ENCODE data around the gene SBF2.
"Not testable (repeated sequence)": the region's sequence is repeated elsewhere in the genome, so short reads cannot be mapped to it uniquely, and the experiment has no call there.

SBF2 gene

DNA sequence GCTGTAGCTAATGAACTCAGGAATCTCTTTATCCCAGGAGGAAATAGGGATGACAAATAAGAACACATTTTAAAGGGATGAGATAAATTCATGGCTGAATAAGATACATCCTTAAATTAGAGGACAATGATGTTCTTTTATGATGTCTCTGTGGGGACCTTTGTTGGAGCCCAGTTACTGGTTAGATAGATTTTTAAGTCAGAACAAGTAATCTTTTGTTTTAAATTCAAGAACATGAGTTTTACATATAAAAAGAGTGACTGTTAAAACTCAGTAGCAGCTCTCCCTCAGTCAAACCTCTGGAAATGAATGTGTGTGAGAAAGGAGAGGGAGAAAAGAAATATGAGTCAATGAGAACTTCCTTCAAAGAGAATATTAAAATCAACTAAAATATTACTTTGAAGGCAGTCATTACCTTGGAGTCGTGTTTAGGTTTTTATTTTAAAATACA lies 388.5 kb downstream of the SBF2 start:
- H3K4me2 ChIP-seq (ENCODE audit: low read length), result no peak overlapping the region
- TF ChIP-seq EZH2 (IDR thresholded peaks at IDR 0.05; ENCODE audit: borderline replicate concordance, low read length), result no peak
- TF ChIP-seq, protein P1, sequence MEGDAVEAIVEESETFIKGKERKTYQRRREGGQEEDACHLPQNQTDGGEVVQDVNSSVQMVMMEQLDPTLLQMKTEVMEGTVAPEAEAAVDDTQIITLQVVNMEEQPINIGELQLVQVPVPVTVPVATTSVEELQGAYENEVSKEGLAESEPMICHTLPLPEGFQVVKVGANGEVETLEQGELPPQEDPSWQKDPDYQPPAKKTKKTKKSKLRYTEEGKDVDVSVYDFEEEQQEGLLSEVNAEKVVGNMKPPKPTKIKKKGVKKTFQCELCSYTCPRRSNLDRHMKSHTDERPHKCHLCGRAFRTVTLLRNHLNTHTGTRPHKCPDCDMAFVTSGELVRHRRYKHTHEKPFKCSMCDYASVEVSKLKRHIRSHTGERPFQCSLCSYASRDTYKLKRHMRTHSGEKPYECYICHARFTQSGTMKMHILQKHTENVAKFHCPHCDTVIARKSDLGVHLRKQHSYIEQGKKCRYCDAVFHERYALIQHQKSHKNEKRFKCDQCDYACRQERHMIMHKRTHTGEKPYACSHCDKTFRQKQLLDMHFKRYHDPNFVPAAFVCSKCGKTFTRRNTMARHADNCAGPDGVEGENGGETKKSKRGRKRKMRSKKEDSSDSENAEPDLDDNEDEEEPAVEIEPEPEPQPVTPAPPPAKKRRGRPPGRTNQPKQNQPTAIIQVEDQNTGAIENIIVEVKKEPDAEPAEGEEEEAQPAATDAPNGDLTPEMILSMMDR (IDR thresholded peaks at IDR 0.05; ENCODE audit: low read length), result no peak
- no peaks in the 10 kb centered on the region for H3K79me2 ChIP-seq (ENCODE audit: insufficient read depth, low read length)
- H3K9me3 ChIP-seq (ENCODE audit: low read length), result no peaks in the 10 kb centered on the region
- H3K4me1 ChIP-seq (ENCODE audit: insufficient read depth, low read length, severe bottlenecking), result no peaks in the 10 kb centered on the region
- no peaks in the 10 kb centered on the region for H3K36me3 ChIP-seq (ENCODE audit: insufficient read depth, low read length)
- no peaks in the 10 kb centered on the region for H3K9me2 ChIP-seq (ENCODE audit: low read depth, low read length)
- no peak overlapping the region for H3K9ac ChIP-seq (ENCODE audit: low read length)
- H3K27me3 ChIP-seq (ENCODE audit: insufficient read depth, low read length), result no peaks in the 10 kb centered on the region
- no peak overlapping the region for H3K27ac ChIP-seq (ENCODE audit: low read depth, low read length, poor library complexity, severe bottlenecking)
- no peak overlapping the region for H2AFZ ChIP-seq (ENCODE audit: low read length)
- H4K20me1 ChIP-seq (ENCODE audit: insufficient read depth, low read length), result no peaks in the 10 kb centered on the region
- no peak overlapping the region for H3K4me3 ChIP-seq (ENCODE audit: low read depth, low read length, poor library complexity, severe bottlenecking)
- H3F3A ChIP-seq (ENCODE audit: insufficient read depth, low read length), result no peaks in the 10 kb centered on the region

GRCh38 chr11:9903579-9903978 lies 390.4 kb downstream of the SBF2 start:
- Histone ChIP-seq H3K9me3 (ENCODE audit: low read length) (no peaks in the 10 kb centered on the region), H3F3A (ENCODE audit: insufficient read depth, low read length) (no peaks in the 10 kb centered on the region), H3K9me2 (ENCODE audit: low read depth, low read length) (no peaks in the 10 kb centered on the region), H3K9ac (ENCODE audit: low read length) (no peak overlapping the region), H2AFZ (ENCODE audit: low read length) (no peak overlapping the region), H3K79me2 (ENCODE audit: insufficient read depth, low read length) (no peaks in the 10 kb centered on the region), H3K4me2 (ENCODE audit: low read length) (no peak overlapping the region), H3K27ac (ENCODE audit: low read depth, low read length, poor library complexity, severe bottlenecking) (no peak overlapping the region), H3K36me3 (ENCODE audit: insufficient read depth, low read length) (no peaks in the 10 kb centered on the region), H3K4me1 (ENCODE audit: insufficient read depth, low read length, severe bottlenecking) (no peaks in the 10 kb centered on the region), H3K27me3 (ENCODE audit: insufficient read depth, low read length) (no peaks in the 10 kb centered on the region), H4K20me1 (ENCODE audit: insufficient read depth, low read length) (no peaks in the 10 kb centered on the region), H3K4me3 (ENCODE audit: low read depth, low read length, poor library complexity, severe bottlenecking) (no peak overlapping the region)
- no peak for TF ChIP-seq EZH2 (IDR thresholded peaks at IDR 0.05; ENCODE audit: borderline replicate concordance, low read length)
- TF ChIP-seq, protein P1 (IDR thresholded peaks at IDR 0.05; ENCODE audit: low read length), result no peak

GRCh38 chr11:9901943-9902342 lies 392.1 kb downstream of the SBF2 start:
- H3K36me3 ChIP-seq (ENCODE audit: insufficient read depth, low read length), result no peaks in the 10 kb centered on the region
- H2AFZ ChIP-seq (ENCODE audit: low read length), result no peak overlapping the region
- H3K4me1 ChIP-seq (ENCODE audit: insufficient read depth, low read length, severe bottlenecking), result no peaks in the 10 kb centered on the region
- H3K4me2 ChIP-seq (ENCODE audit: low read length), result no peak overlapping the region
- no peaks in the 10 kb centered on the region for H3K9me3 ChIP-seq (ENCODE audit: low read length)
- no peaks in the 10 kb centered on the region for H3K27me3 ChIP-seq (ENCODE audit: insufficient read depth, low read length)
- H3F3A ChIP-seq (ENCODE audit: insufficient read depth, low read length), result no peaks in the 10 kb centered on the region
- H3K79me2 ChIP-seq (ENCODE audit: insufficient read depth, low read length), result no peaks in the 10 kb centered on the region
- no peaks in the 10 kb centered on the region for H4K20me1 ChIP-seq (ENCODE audit: insufficient read depth, low read length)
- H3K27ac ChIP-seq (ENCODE audit: low read depth, low read length, poor library complexity, severe bottlenecking), result no peak overlapping the region
- no peaks in the 10 kb centered on the region for H3K9me2 ChIP-seq (ENCODE audit: low read depth, low read length)
- no peak overlapping the region for H3K9ac ChIP-seq (ENCODE audit: low read length)
- H3K4me3 ChIP-seq (ENCODE audit: low read depth, low read length, poor library complexity, severe bottlenecking), result no peak overlapping the region
- TF ChIP-seq EZH2 (IDR thresholded peaks at IDR 0.05; ENCODE audit: borderline replicate concordance, low read length), result no peak
- TF ChIP-seq, protein P1 (IDR thresholded peaks at IDR 0.05; ENCODE audit: low read length), result no peak

GRCh38 chr11:9900253-9900652 lies 393.8 kb downstream of the SBF2 start:
- H2AFZ ChIP-seq (ENCODE audit: low read length); H3K79me2 ChIP-seq (ENCODE audit: insufficient read depth, low read length); H3K27ac ChIP-seq (ENCODE audit: low read depth, low read length, poor library complexity, severe bottlenecking); H3F3A ChIP-seq (ENCODE audit: insufficient read depth, low read length); H4K20me1 ChIP-seq (ENCODE audit: insufficient read depth, low read length); H3K4me3 ChIP-seq (ENCODE audit: low read depth, low read length, poor library complexity, severe bottlenecking); H3K36me3 ChIP-seq (ENCODE audit: insufficient read depth, low read length); H3K4me2 ChIP-seq (ENCODE audit: low read length); H3K9me2 ChIP-seq (ENCODE audit: low read depth, low read length); H3K9ac ChIP-seq (ENCODE audit: low read length); H3K4me1 ChIP-seq (ENCODE audit: insufficient read depth, low read length, severe bottlenecking); H3K9me3 ChIP-seq (ENCODE audit: low read length); H3K27me3 ChIP-seq (ENCODE audit: insufficient read depth, low read length): not testable (repeated sequence)

Measured in OCI-LY1 (cell line).